Measurements from ENCODE around the gene IL22RA2. TPM values are rescaled to one million over a fixed set of nuclear protein-coding genes. Genes with fewer than 3 reads are reported as not detected.

Gene IL22RA2
- total RNA-seq, 1 experiment from 2014 or later = not detected

- Histone ChIP-seq H3K27ac (no peak overlapping the region), H3K4me1 (replicated peaks) (no peaks in the 10 kb centered on the region), H3K27me3 (replicated peaks) (no peaks in the 10 kb centered on the region), H3K9me3 (replicated peaks) (no peaks in the 10 kb centered on the region), H3K4me3 (no peak overlapping the region), H3K36me3 (no peaks in the 10 kb centered on the region)
- no peak for DNase-seq (ENCODE audit: low read depth in 1 of 2, low spot score in 2 of 2)
These were observed 73.6 kb downstream of the IL22RA2 start for GRCh38 chr6:137099689-137100403.

DNA sequence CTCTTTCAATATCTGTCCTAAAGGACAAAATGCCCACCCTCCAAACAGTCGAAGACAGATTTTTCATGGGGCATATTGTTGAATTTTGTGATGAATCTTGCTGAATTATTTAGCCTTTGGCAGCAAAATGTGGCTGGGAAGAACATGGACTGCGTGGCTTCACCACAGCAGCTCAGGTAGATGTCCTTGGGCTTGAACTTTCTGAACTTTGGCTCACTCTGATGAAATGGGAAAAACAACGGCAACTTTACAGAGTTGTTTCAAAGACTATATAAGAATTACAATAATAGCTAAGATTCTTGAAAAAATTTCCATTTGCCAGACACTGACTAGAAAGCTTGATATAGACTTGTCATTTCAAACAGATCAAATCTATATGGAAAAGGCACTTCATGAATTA lies 75.9 kb downstream of the IL22RA2 start:
- no peak overlapping the region for H3K27ac ChIP-seq

DNA sequence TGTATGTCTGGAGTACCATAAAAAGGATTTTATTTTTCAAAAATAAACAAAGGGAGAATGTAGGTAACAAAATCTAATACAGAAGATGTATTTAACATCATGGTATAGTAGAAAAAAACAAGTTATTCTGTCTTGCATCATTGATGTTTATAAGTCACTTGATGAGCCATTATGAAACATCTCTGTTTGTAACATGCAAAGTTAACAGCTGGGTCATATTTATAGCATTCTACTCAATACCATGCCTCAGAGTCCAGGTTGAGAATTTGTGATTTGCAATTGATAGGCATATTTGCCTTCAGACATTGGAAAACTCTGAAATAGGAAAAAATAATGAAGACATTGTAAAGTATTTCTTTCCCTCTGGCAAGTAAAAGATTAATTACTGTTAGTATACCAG lies 76.4 kb downstream of the IL22RA2 start:
- DNase-seq (ENCODE audit: low read depth in 1 of 2, low spot score in 2 of 2) = no peak
- no peaks in the 10 kb centered on the region for H3K27me3 ChIP-seq (replicated peaks)
- H3K27ac ChIP-seq = no peak overlapping the region
- no peaks in the 10 kb centered on the region for H3K36me3 ChIP-seq
- no peaks in the 10 kb centered on the region for H3K4me1 ChIP-seq (replicated peaks)
- no peak overlapping the region for H3K4me3 ChIP-seq
- no peaks in the 10 kb centered on the region for H3K9me3 ChIP-seq (replicated peaks)

More for the DNA sequence above, 75.9 kb downstream of the IL22RA2 start:
- Histone ChIP-seq H3K9me3 (replicated peaks) (no peaks in the 10 kb centered on the region), H3K4me3 (no peak overlapping the region), H3K36me3 (no peaks in the 10 kb centered on the region), H3K4me1 (replicated peaks) (no peaks in the 10 kb centered on the region), H3K27me3 (replicated peaks) (no peaks in the 10 kb centered on the region)
- no peak for DNase-seq (ENCODE audit: low read depth in 1 of 2, low spot score in 2 of 2)

DNA sequence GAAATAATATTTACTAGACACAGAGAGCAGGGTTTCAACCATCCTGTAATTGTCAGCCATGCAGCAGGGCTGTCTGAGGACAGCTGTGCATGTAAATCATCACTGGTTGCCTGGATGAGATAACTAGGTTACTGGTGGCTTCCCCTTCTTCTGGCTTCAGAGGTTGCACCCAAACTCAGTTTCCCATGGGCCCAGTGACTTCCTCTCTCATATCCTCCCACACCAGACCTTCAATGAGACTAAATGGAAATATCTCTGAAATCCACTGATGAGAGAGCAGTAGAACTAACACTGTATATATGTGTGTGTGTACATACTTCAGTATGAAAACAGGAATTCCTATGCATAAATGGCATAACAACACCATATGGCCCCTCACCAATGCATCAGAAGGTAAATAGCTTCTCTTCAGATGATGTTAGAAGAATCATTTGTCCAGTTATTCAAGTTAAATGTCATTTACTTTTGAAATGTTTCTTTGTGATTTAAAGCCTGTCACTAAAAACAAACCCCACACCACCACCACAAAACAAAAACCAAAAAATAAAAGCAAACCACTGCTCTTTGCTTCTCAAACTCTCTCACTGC lies 77.7 kb downstream of the IL22RA2 start:
- no peaks in the 10 kb centered on the region for H3K27me3 ChIP-seq (replicated peaks)
- DNase-seq (ENCODE audit: low read depth in 1 of 2, low spot score in 2 of 2) = no peak
- no peak overlapping the region for H3K4me3 ChIP-seq
- no peaks in the 10 kb centered on the region for H3K4me1 ChIP-seq (replicated peaks)
- no peaks in the 10 kb centered on the region for H3K36me3 ChIP-seq
- no peak overlapping the region for H3K27ac ChIP-seq
- no peaks in the 10 kb centered on the region for H3K9me3 ChIP-seq (replicated peaks)

DNA sequence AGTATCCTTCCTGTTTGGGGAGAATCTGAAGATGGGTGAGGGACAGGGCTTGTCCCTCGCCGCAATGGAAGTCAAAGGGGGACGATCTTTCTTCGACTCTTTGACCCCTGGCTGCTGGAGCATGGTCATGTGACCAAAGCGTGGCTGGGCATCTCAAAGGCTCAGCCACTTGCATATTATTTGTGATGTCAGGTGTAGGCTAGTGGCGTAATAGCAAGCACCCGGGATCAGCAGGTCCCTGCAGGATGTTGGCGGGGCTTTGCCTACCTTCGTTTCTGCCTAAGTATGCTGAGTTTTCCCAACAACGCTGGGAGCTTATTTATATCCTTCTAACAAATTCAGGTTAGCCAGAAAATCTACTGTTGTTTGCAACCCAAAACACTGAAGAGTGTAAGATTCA lies 78.4 kb downstream of the IL22RA2 start:
- DNase-seq (ENCODE audit: low read depth in 1 of 2, low spot score in 2 of 2) = no peak
- H3K36me3 ChIP-seq = no peaks in the 10 kb centered on the region
- H3K27me3 ChIP-seq (replicated peaks) = no peaks in the 10 kb centered on the region
- H3K9me3 ChIP-seq (replicated peaks) = no peaks in the 10 kb centered on the region
- no peak overlapping the region for H3K4me3 ChIP-seq
- no peak overlapping the region for H3K27ac ChIP-seq
- no peaks in the 10 kb centered on the region for H3K4me1 ChIP-seq (replicated peaks)

- DNase-seq (ENCODE audit: low read depth in 1 of 2, low spot score in 2 of 2) = peak; percentile 53 to 56
- H3K27ac ChIP-seq = no peak overlapping the region
- H3K4me1 ChIP-seq (replicated peaks) = no peaks in the 10 kb centered on the region
- no peaks in the 10 kb centered on the region for H3K27me3 ChIP-seq (replicated peaks)
- H3K36me3 ChIP-seq = no peaks in the 10 kb centered on the region
- no peaks in the 10 kb centered on the region for H3K9me3 ChIP-seq (replicated peaks)
- no peak overlapping the region for H3K4me3 ChIP-seq
These were observed 78.9 kb downstream of the IL22RA2 start for GRCh38 chr6:137094411-137095008.

Other genes with a start within 250 kb of the IL22RA2 start
- gene IL20RA, start 128.7 kb downstream of the IL22RA2 start, total RNA-seq (2014; rRNA removed; shearing (Covaris generic)) = not detected in 2 replicates
- 73.6 and 94.4 TPM in 2 replicates for gene IFNGR1, start 45.7 kb upstream of the IL22RA2 start, total RNA-seq (2014; rRNA removed; shearing (Covaris generic))

Data from SJSA1 (cell line).